ENCODE data around the gene S100A14. TPM values are rescaled to one million over a fixed set of nuclear protein-coding genes. Genes with fewer than 3 reads are reported as not detected.
A peak's percentile ranks its signal among the peaks of the same experiment; 100 is the strongest.

Gene S100A14
- total RNA-seq, 1 experiment from 2014 or later, result 0.57 TPM

- in situ Hi-C loops (cut with HindIII; ENCODE audit: low pct_unique_long_range_greater_than_20kb, low sequenced_read_pairs) (no loop called here), intact Hi-C loops (cut with micrococcal nuclease; ENCODE audit: unreplicated experiment) (loop anchor here (1.0 kb wide), 2 partner anchors 34 to 56 kb away; no protein-coding TSS in a partner anchor)
- no peaks in the 10 kb centered on the region for H3K9me3 ChIP-seq (ENCODE audit: control insufficient read depth, insufficient read depth, low read depth, low read length)
- peak overlapping the region; percentile 100 for H3K27ac ChIP-seq (ENCODE audit: low read length)
- TF ChIP-seq, protein P1, sequence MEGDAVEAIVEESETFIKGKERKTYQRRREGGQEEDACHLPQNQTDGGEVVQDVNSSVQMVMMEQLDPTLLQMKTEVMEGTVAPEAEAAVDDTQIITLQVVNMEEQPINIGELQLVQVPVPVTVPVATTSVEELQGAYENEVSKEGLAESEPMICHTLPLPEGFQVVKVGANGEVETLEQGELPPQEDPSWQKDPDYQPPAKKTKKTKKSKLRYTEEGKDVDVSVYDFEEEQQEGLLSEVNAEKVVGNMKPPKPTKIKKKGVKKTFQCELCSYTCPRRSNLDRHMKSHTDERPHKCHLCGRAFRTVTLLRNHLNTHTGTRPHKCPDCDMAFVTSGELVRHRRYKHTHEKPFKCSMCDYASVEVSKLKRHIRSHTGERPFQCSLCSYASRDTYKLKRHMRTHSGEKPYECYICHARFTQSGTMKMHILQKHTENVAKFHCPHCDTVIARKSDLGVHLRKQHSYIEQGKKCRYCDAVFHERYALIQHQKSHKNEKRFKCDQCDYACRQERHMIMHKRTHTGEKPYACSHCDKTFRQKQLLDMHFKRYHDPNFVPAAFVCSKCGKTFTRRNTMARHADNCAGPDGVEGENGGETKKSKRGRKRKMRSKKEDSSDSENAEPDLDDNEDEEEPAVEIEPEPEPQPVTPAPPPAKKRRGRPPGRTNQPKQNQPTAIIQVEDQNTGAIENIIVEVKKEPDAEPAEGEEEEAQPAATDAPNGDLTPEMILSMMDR (IDR thresholded peaks at IDR 0.05), result no peak
- no peak for TF ChIP-seq SIN3A (IDR thresholded peaks at IDR 0.05; ENCODE audit: borderline replicate concordance, insufficient read depth, low read depth, low read length)
- TF ChIP-seq TCF7L2 (IDR thresholded peaks at IDR 0.05; ENCODE audit: low read depth, low read length), result no peak
- TF ChIP-seq POLR2AphosphoS5 (IDR thresholded peaks at IDR 0.05; ENCODE audit: low read depth, low read length), result no peak
- TF ChIP-seq REST (IDR thresholded peaks at IDR 0.05; ENCODE audit: insufficient read depth in 1 of 2, low read depth in 2 of 2, low read length in 1 of 2), result no peak
- H3K27me3 ChIP-seq (ENCODE audit: control insufficient read depth, insufficient read depth, low read length), result no peaks in the 10 kb centered on the region
- BruUV-seq (replicated peaks), result TSS peak; percentile 71
- peaks cover 56% of the 10 kb centered on the region for H3K4me1 ChIP-seq (ENCODE audit: control insufficient read depth, insufficient read depth, low read length)
- ChIA-PET POLR2A (interaction anchor here (0.5 to 1.2 kb wide), 5 partner anchors 27 to 181 kb away, joined by 3 to 9 read pairs (median 3); partner anchors contain the start of genes S100A5 and S100A6), CTCF (interaction anchor here (0.5 to 1.7 kb wide), 6 partner anchors 22 to 215 kb away, joined by 3 to 16 read pairs (median 8); partner anchors contain the start of gene S100A6)
- ATAC-seq (peak; percentile 3), DNase-seq (ENCODE audit: low read depth, low spot score) (peak; percentile 69)
- peak overlapping the region; percentile 4 to 43 for H3K4me3 ChIP-seq (ENCODE audit: low read depth in 2 of 2, low read length in 2 of 2)
- H3K36me3 ChIP-seq (ENCODE audit: control insufficient read depth, insufficient read depth, low read length), result no peaks in the 10 kb centered on the region
Measured at GRCh38 chr1:153567621-153568366, 48.3 kb downstream of the S100A14 start.

- intact Hi-C loops (cut with micrococcal nuclease; ENCODE audit: unreplicated experiment) (no loop called here), in situ Hi-C loops (cut with HindIII; ENCODE audit: low pct_unique_long_range_greater_than_20kb, low sequenced_read_pairs) (no loop called here)
- H3K9me3 ChIP-seq (ENCODE audit: control insufficient read depth, insufficient read depth, low read depth, low read length), result no peaks in the 10 kb centered on the region
- H3K36me3 ChIP-seq (ENCODE audit: control insufficient read depth, insufficient read depth, low read length), result no peaks in the 10 kb centered on the region
- POLR2A ChIA-PET, result interaction anchor here (0.6 to 2.0 kb wide), 4 partner anchors 22 to 71 kb away, joined by 3 to 9 read pairs (median 3); partner anchors contain the start of gene CHTOP
- H3K4me3 ChIP-seq (ENCODE audit: low read depth in 2 of 2, low read length in 2 of 2), result peak overlapping the region in 1 of 2 experiments; percentile 18; a peak in 1 of 4 replicates
- H3K27me3 ChIP-seq (ENCODE audit: control insufficient read depth, insufficient read depth, low read length), result no peaks in the 10 kb centered on the region
- DNase-seq (ENCODE audit: low read depth, low spot score) (peak; percentile 94), ATAC-seq (peak; percentile 90)
- BruUV-seq (replicated peaks), result TSS peak; percentile 99
- CTCF ChIA-PET, result interaction anchor here (0.6 to 1.6 kb wide), 6 partner anchors 22 to 56 kb away, joined by 4 to 7 read pairs (median 6); partner anchors contain the start of gene S100A6
- peak; percentile 91 for TF ChIP-seq POLR2AphosphoS5 (IDR thresholded peaks at IDR 0.05; ENCODE audit: low read depth, low read length)
- peak; percentile 74; the same call in 1 of the 2 replicates for TF ChIP-seq SIN3A (IDR thresholded peaks at IDR 0.05; ENCODE audit: borderline replicate concordance, insufficient read depth, low read depth, low read length)
- TF ChIP-seq TCF7L2 (IDR thresholded peaks at IDR 0.05; ENCODE audit: low read depth, low read length), result no peak
- peaks cover 56% of the 10 kb centered on the region for H3K4me1 ChIP-seq (ENCODE audit: control insufficient read depth, insufficient read depth, low read length)
- H3K27ac ChIP-seq (ENCODE audit: low read length), result peak overlapping the region; percentile 100
Measured at GRCh38 chr1:153566414-153567371, 49.4 kb downstream of the S100A14 start.

Measured in Panc1 (cell line).